Keratinocyte (primary cell): ENCODE results near the gene KRTAP4-4.

Experiments used
- CTCF ChIP-seq, 3 experiments: IDR thresholded peaks in 1 of 3; conservative IDR thresholded peaks in 1 of 3; optimal IDR thresholded peaks in 1 of 3; 2 replicates in 2 of 3; 3 replicates in 1 of 3; pipeline versions ENCODE3 to v1.5.1; 2011; ENCODE audit warnings: low read length in 3 of 3, mild to moderate bottlenecking in 3 of 3, moderate library complexity in 2 of 3, control low read depth in 1 of 3, inconsistent platforms in 1 of 3; ENCODE audit not compliant: insufficient read depth in 2 of 3; ENCODE audit errors: extremely low read depth in 1 of 3
- EZH2 ChIP-seq: IDR thresholded peaks from one replicate; pipeline ENCODE4 v1.6.1; 2012; ENCODE audit warnings: inconsistent platforms, mild to moderate bottlenecking, low read length, moderate library complexity

- TF ChIP-seq CTCF (optimal IDR thresholded peaks at IDR 0.05 in 1 of 3, IDR thresholded peaks at IDR 0.05 in 1 of 3, conservative IDR thresholded peaks at IDR 0.05 in 1 of 3; ENCODE audit: extremely low read depth in 1 of 3, insufficient read depth in 2 of 3, low read length in 3 of 3), result no peak
- TF ChIP-seq EZH2, result no peak
These were observed 7.6 kb upstream of the KRTAP4-4 start, which contains the start of gene KRTAP4-3 for GRCh38 chr17:41168121-41168520.
